Stimulated activated CD8-positive, alpha-beta memory T cell treated with anti-CD3 and anti-CD28 coated beads, Interleukin-15, amount 100 ng/mL, for 48 hours (primary cell): ENCODE results near the gene RPS6KA3.

Source experiments
- DNase-seq, 2 donors: peaks; one replicate each; pipeline ENCODE4 v3.0.0-alpha.2; 2020; ENCODE audit warnings: low read depth in 2 of 2

RPS6KA3 gene

DNA sequence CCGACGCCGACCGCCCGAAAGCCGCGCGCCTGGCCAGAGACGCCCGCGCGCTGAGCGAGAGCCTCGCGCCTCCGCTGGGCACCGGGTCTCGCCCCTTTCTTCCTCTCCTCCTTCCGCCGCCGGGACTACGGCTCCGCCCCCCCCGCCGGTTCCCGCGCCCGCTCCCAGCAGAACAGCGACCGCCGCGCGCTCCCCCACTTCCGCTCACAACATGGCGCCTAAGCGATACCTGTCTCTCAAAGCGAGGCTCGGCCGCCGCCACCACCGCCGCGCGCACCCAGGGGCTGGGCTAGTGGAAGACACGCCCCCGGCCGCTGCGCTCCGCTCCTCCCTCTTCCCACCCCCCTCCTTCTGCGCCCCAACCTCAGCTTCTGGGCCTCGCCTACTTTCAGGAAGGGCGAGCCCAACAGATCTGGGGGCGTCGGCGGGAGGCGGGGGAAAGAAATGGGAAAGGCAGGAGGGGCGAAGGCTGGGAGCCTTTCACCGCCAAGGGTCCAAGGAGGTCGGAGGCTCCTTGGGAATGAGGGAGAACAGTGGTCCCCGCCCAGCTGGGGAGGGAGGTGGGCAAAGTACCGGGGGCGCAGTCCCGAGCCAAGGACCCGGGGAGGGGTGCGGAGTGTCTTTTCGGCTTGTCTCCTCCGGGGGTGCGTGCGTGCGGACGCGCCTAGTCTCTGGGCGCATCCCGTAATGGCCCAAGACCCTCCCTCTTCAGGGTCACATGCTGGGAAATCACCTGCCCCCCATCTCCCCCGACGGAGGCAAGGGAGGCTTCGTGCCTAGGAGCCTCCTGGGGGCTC is at the start of gene RPS6KA3:
TSS of gene RPS6KA3 (minus strand) at position 100 of the 797 bp plus-strand sequence. CDS start 277 bp downstream, outside the sequence.
- peak; percentile 83 to 84 for DNase-seq

DNA sequence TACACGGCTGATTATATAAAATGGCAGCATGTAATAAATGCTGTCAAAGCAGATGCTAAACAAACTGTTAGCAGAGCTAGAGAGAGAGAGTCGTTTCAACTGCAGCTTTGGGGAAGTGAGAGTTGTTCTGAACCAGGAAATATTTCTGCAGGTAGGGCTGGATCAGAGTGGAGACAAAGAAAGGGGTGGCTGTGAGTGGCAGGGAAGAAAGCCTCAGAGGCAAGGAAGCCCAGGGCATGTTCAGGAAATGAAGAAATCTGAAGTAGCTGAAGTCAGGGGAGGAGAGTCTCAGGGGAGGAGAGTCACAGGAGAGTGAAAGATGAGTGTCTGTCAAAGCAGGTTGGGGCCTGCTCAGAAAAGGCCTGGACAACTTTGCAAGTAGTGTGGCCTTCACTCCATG is 48.4 kb upstream of the RPS6KA3 start:
- DNase-seq = no peak

DNA sequence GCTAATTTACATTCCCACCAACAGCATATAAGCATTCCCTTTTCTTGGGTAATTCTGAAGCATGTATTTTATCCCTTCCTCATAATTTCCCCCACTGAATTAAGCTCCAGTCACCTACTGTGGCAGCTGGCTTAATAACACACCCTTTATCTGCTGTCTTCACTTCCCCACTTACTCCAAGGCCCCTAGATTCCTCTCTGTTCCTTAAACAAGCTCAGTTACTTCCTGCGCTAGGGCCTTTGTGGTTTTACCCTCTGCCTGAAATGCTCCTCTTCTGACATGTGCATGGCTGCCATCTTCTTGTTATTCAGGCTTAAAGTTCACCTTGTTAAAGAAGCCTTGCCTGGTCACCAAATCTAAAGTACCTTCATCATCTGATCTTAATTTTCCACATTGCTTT is 47.2 kb upstream of the RPS6KA3 start:
- DNase-seq = no peak

DNA sequence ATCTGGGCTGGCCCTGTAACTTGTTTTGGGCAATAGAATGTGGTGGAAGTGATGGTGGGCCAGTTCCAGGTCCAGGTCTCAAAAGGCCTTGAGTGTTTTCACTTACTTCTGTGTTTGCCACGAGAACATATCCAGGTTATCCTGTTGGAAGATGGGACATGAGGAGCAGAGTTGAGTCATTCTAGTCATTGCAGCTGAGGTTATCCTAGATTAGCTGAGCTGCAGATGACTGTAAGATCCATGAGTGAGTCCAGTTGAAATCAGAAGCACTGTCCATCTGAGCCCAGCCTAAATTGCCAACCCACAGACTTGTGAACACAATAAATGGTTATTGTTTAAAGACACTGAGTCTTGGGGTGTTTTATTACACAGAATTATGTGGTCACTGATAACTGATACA is 45.3 kb upstream of the RPS6KA3 start:
- DNase-seq = no peak

DNA sequence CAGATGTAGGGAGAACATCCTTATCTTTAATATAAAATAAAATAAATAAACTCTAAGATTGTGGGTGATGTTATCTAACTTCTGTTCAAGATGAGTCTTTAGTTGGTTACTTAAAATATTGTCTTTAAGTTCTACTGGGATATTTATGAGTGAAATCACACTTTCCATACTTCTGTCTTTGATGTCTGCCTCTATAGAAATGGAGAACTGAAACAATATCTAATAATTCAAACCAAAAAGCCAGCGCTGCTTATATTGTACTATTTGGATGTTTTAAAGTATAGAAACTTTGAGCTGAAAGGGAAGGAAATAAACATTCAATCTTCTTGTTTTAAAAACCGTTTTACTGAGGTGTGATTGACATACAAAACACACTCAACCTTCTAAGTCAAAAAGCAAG is 44.8 kb upstream of the RPS6KA3 start:
- DNase-seq = no peak

DNA sequence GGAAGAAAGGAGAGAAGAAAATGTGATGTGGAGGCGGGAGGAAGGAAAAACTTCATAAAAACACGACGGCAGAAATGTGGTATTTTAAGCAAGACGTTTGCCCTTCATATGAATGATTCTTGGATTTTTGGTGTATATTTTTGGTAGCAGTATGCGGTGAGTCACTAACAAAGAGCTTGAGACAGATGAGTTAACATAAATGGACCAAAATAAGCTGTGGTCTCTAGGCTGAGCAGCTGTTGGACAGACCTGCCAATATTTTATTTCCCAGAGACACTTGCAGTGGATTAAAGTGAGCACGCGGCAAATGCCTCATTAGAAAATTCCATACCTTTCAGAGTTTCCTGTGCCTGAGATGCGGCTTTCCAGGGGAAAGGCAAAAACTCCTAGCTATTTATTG is 43.1 kb upstream of the RPS6KA3 start:
- DNase-seq = no peak

DNA sequence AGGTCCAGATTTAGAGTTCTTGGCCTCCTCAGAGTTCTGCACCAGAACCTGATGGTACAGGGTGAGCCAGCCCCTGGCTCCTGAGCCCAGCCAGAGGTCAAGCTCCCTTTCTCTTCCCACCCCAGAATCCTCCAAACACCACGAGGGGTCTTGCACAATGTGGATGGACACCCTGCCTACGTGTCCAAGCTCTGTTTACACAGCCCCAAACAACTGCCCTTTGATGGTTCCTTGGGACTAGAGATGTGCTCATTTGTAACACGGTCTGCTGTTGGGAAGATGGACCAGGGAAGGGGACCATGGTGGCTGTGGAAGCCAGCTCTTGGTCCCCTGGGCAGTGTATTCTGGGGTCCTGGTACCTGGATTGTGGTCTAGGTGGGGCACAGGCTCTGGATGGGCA is 40.0 kb upstream of the RPS6KA3 start:
- no peak for DNase-seq

DNA sequence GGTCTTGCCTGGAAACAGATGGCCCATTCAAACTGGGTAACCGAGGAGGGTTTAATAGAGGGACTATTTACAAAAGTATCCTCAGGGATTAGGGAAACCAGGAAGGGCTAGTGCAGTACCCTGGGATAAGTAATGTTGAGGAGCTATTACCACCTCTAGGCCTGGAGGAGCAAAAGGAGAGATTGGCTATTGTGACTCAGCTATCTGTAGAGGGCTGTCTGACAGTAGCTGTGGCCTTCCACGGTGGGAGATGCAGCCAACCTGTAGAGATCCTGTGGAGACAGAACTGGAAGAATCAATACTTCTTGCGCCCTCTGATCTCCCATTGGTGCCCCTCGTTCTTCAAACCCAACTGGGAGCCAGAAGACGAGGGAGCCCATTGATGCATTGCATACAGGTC is 34.1 kb upstream of the RPS6KA3 start:
- DNase-seq = no peak

DNA sequence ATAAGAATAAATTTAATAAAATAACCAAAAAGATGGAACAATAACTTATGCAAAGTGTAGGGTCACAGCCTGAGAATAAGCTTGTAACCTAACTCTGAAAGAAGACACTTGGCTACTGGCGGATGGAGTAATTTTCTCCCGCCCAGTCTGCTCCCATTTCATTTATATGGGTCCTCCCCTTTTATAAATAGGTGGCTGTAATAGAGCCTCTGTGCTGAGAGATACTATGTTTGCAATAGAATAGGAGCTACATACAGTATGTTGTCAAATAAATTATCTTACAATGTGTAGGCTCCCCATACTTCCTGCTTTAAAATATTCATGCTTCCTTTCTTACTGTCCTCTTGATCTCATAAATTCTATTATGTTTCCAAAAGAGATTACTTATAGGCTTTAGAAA is 28.2 kb upstream of the RPS6KA3 start:
- no peak for DNase-seq

DNA sequence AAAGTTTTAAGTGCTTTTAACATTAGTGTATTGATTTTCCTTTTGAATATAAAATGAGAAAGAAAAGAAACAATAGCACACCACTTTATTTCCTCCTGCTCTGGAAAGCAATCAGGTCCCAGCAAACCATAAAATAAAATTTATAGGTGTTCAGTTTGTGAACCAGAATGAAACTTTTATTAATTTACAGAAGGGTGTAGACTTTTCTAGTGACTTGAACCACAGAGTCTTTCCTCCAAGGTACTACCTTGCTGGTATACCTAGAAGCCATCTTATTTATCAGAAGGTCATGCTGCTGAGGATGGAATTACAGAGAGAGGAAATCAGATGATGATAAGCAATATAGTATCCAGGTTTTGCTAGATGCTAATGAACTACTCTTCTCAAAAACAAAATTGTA is 27.6 kb upstream of the RPS6KA3 start:
- DNase-seq = no peak

DNA sequence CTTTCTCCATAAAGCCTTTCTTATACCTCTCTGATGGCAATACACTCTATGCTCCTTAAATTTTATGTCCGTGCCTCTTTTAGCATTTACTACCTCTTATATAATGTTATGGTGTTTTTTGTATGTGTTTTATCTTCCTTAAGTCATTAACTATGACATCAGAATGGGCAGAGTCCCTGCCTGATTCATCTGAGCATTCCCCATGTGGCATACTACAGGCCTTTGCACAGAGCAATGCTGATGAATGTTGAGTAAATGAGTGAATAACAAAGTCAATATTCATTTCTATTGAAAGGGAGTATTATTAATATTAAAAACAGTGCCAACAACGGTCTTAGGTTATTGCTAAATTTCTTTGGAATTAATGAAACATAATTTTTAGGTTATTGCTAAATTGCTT is 18.8 kb upstream of the RPS6KA3 start:
- no peak for DNase-seq

DNA sequence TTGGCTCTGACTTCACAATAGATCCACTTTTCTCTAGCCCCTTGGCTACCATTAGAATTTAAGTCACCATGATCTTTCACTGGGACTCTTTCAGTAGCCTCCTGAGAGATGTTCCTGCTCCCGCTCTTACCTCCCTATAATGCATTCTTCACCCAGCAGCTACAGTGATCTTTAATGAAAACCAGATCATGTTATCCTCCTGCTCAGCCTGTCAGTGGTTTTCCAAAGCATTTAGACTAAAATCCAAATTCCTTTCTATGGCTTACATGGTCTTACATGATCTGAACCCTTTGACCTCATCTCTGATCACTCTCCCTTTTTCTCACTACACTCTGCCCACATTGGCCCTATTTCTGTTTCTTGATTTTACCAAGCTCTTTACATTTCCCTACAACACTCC is 18.3 kb upstream of the RPS6KA3 start:
- DNase-seq = no peak

DNA sequence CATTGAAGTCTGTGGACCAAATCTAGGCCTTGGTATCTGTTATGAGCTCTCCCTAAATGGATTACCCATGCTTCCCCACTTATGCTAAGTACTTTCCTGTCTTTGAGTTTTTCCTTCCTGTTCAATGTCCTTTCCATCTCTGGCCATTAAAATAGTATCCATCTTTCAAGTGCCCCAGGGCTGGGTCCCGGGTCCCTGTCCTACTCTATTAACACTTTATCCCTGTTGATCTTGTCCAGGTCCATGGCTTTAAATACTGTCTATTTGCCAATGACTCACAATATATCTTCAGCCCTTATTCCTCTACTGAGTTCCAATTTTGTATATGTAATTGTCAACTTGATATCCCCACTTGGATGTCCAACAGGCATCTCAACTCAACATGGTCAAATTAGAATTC is 17.7 kb upstream of the RPS6KA3 start:
- DNase-seq = no peak

DNA sequence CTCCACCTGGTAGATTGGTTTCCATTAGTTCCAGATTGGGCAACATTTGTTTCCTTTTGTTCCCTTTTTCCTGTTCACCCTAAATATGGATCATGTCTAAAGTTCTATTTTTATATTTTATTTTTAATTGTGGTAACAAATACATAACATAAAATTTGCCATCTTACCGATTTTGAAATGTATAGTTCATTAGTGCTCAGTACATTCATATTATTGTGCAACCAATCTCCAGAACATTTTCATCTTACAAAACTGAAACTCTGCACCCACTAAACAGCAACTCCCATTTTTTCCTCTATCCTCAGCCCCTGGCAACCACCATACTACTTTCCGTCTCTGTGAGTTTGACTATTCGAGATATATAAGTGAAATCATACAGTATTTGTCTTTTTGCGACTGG is 14.2 kb upstream of the RPS6KA3 start:
- DNase-seq = no peak

DNA sequence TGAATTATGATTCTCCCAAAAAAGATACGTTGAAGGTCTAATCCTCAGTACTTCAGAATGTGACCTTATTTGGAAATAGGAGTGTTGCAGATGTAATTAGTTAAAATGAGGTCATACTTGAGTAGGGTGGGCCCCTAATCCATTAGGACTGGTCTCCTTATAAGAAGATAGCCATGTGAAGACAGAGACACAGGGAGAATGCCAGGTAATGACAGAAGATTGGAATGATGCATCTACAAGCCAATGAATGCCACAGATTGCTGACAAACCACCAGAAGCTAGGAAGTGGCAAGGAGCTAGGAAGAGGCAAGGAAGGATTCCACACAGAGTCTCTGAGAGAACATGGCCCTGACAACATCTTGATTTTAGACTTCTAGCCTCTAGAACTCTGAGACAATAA is 7.4 kb upstream of the RPS6KA3 start:
- no peak for DNase-seq

DNA sequence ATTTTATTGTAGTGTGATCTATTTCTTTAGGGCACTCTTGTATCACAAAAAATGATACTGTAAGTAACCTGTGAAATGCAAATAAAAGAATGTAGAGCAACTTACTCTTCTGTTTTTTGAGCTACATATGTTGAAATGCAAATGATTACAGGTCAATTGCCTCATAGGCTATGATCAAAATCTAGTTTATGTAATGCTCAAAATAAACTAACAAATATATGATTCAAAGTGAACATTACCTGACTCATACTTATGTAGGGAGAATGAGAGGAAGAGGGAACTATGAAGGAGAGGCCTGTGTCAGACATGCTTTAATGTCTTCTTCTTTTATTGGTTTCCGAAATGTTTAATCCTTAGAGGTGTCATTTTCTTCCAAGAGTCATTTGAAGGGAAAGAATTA is 5.0 kb upstream of the RPS6KA3 start:
- no peak for DNase-seq

DNA sequence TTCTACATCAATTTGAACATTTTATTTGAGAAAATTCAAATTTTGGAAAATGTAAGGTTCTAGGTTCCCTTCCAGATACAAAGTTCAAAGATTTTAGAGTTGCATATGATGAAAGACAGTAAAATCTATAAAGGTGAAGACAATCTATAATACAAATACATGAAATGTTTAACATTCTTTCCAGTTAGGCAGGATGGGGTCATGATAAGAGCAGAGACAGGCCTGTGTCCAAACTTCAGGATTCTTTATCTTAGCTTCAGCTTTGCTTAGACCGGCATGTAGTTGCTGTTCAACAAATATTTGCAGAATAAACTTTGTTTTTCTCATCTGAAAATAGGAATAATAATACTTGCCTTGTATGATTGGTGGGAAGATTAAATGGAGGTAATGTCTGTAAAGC is 4.5 kb upstream of the RPS6KA3 start:
- DNase-seq = no peak

DNA sequence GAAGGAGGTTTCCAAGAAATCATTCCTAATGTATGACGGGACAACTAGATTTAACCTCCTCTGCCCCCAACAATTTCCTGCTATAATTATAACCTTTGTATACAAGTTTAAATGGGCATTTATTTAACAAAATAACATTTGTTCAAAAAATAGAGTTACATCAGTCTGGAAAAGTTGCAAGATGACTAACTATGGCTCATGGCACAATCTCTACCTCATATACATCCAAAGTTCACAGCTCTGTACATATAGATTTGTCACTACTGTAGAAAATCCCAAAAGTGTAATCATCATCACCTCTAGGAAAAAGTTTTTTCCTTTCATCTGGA is 3.8 kb upstream of the RPS6KA3 start:
- DNase-seq = no peak

DNA sequence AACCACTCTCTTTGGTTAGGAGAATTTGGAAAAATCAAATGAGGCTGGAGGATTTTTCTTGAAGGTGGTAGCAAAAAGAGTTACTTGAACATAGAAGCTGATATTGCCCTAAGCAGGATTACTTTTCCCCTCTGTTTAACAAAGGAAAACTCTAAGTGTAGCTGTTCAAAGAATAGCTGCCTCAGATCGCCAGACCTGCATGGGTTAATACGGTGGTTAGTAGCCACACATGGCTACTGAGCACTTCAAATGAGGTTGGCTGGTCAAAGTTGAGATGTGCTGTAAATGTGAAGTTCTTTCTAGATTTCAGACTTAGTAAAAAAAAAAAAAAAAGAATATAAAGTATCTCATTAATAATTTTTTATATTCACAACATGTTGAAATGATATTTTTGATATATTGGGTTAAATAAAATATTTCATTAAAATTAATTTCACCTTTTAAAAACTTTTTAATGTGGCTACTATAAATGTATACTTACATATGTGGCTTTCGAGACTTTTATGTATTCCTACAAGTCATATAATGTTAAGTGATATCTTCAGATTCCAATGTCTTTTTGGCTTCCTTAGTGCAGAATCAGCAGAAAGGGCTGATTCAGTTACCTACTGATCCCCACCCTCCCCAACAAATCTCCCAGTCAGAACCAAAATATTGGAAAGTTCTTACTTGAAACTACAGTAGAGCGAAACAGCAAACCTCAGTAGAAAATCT is 3.3 kb upstream of the RPS6KA3 start:
- DNase-seq = no peak

DNA sequence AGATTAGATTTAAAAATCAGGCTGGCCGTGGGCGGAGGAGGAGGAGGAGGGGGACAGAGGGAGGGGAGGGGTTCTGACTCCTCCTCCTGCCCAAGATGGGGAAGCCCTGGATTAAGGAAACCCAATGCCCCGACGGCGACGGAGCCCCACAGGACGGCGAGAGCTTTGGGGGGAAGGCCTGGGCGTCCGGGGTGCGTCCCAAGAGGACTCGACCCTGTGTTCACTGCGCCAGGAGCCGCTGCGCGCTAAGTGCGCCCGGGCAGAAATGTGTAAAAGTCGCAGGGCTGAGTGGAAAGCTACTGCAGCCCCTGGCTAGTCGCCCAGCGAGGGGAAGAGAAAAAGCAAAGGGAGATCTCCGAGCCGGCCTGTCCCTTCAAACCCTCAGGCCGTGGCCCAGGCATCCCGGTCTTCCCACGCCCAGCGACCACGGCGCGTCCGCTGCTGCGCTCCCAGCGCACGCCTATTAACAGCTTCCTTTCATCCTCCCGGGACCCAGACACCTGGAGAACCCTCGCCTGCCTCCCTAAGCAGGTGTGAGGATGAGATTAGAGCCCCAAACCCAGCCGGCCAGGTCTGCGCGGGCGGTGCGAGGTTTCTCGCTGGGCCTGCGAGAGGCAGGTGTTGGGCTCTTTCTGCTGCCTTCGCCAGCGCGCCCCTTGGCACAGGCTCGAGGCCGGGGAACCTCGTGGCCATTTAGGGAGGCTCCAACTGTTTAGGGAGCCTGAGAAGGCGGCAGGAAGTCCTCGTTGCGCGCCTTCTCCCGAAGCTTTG is 1.4 kb upstream of the RPS6KA3 start:
- DNase-seq = no peak

DNA sequence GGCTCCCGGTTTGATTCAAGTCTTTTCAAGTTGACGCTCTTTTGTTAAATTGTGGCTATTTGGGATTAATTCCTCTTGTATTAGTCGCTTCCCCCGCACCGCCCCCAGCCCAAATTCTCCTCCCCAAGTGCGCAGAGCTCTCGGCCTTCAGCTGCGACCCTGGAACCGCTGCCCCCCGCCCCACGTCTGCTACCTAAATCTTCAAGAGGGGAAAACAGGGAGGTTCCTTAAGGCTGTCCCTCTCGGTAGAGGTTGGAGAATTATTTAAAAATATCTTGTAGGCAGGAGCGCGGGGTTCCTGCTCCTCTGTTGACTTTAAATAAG is 860 bp upstream of the RPS6KA3 start:
- no peak for DNase-seq

DNA sequence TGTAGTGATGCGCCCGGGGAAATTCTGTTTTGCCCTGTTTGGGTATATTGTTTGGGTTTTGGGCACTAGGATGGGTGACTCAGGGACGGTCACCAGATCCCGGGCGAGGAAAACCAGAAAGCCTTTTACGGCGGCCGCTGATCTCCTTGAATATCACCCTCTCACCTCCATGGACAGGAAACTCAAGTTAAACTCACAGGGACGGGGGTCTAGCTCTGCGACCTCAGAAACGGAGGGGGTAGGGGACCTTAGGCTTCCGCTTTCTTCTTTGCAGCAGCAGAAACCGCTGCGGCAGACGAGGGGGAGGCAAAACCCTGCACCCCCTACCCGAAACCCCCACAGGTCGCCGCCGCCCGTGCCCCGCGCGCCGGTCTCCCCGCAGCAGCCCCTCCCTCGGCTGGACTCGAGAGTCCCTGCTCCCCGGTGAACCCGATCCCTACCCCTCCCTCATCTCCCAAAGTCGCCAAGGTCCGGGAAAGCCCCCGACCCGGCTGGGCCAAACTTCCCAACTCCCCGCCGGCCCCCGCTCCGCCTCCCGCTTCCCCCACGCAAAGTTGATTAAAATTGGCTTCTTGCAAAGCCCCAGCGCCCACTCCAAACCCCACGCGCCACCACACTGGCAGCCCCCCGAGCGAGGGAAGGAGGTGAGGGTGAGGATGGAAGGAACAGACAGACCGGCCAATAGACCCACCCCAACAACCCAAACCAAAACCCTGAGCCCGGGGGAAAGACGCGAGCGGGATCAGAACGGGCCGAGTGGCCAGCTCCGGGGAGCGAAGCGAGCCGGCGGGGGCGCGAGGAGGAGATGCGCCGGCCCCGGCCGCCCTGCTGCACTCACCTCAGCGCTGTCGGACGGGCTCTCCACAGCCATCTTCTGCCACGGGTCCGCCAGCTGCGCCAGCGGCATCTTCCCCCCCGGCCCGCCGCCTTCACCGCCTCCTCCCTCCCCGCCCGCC is 705 bp downstream of the RPS6KA3 start:
- DNase-seq = no peak
